Breast epithelium (tissue), 3 donors: ENCODE measurements around the gene GAL3ST1.

Source experiments
- POLR2A ChIP-seq: fragments of 450-650 bp; IDR thresholded peaks from one replicate; pipeline ENCODE4 v1.6.1; 2016; ENCODE audit warnings: antibody characterized with exemption, mild to moderate bottlenecking, moderate library complexity
- POLR2AphosphoS5 ChIP-seq, 3 donors: sonication (generic); formaldehyde crosslinking; IDR thresholded peaks; one replicate each; pipeline ENCODE4 v1.6.1; 2017; ENCODE audit warnings: antibody characterized with exemption in 3 of 3
- TF ChIP-seq, protein P1 (sequence below), 3 donors: fragments of 450-650 bp; IDR thresholded peaks; one replicate each; pipeline ENCODE4 v1.5.1; 2016 to 2017; ENCODE audit warnings: antibody characterized with exemption in 3 of 3, mild to moderate bottlenecking in 3 of 3, moderate library complexity in 3 of 3

DNA sequence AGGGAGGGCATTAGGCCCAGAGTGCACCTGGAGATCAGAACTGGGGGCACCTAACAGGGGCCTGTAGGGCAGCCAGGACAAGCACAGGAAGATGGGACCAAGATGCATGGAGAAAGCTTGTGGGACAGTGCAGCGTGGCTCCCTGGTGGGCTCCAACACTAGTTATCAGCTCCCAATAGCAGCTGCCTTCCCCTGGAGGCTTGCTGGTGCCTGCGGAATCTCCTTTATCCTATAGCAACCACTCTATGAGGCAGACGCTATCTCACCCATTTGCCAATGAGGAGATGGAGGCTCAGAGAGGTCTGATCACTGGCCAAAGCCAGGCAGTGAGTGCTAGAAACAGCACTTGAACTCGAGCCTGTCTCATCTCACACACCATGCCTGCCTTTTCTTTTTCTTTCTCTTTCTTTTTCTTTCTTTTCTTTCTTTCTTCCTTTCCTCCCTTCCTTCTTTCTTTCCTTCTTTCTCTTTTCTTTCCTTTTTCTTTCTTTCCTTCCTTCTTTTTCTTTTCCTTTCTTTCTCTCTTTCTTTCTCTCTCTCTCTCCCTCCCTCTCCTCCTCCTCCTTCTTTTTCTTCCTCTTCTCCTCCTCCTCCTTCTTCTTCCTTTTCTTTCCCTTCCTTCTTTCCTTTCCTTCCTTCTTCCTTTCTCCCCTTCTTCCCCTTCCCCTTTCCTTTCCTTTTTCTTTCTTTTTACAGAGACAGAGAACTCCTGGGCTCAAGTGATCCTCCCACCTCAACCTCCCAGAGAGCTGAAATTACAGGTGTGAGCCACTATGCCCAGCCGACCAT is 52.9 kb downstream of the GAL3ST1 start:
- TF ChIP-seq, protein P1, sequence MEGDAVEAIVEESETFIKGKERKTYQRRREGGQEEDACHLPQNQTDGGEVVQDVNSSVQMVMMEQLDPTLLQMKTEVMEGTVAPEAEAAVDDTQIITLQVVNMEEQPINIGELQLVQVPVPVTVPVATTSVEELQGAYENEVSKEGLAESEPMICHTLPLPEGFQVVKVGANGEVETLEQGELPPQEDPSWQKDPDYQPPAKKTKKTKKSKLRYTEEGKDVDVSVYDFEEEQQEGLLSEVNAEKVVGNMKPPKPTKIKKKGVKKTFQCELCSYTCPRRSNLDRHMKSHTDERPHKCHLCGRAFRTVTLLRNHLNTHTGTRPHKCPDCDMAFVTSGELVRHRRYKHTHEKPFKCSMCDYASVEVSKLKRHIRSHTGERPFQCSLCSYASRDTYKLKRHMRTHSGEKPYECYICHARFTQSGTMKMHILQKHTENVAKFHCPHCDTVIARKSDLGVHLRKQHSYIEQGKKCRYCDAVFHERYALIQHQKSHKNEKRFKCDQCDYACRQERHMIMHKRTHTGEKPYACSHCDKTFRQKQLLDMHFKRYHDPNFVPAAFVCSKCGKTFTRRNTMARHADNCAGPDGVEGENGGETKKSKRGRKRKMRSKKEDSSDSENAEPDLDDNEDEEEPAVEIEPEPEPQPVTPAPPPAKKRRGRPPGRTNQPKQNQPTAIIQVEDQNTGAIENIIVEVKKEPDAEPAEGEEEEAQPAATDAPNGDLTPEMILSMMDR (IDR thresholded peaks at IDR 0.05): no peak
- no peak for TF ChIP-seq POLR2AphosphoS5 (IDR thresholded peaks at IDR 0.05)
- TF ChIP-seq POLR2A: no peak
